H1 (cell line): ENCODE results near the gene SHROOM3. TPM values are rescaled to one million over a fixed set of nuclear protein-coding genes. Genes with fewer than 3 reads are reported as not detected.

ENCODE experiments used
- CTCF ChIA-PET: fragments of 300-600 bp; sonication (Branson Sonifier 250); formaldehyde crosslinking; loops from one replicate; lab custom pipeline; 2021; ENCODE audit not compliant: partially characterized antibody; lab: Charles Lee
- POLR2A ChIA-PET: fragments of 300-600 bp; sonication (Branson Sonifier 250); formaldehyde crosslinking; loops from one replicate; lab custom pipeline; 2021; ENCODE audit warnings: inconsistent platforms; ENCODE audit not compliant: partially characterized antibody; lab: Charles Lee
- DNase-seq, 2 experiments: peaks; one replicate each; pipeline versions ENCODE4 v3.0.0 to v3.0.0-alpha.2; 2010 to 2022; ENCODE audit warnings: low spot score in 2 of 2, low read depth in 1 of 2, mixed read lengths in 1 of 2
- FAIRE-seq: peaks from 2 replicates; lab custom pipeline; 2011; peaks lifted over from hg19 to GRCh38; lab: Jason Lieb, UNC
- H2AFZ ChIP-seq: 2 replicates; pipeline ENCODE4 v1.8.1; 2012; ENCODE audit warnings: low read length, inconsistent platforms
- H2AK5ac ChIP-seq: 2 replicates; pipeline ENCODE4 v1.6.1; 2013; ENCODE audit warnings: low read depth, low read length
- H2BK120ac ChIP-seq: replicated peaks from 2 replicates; pipeline ENCODE3; 2013; ENCODE audit warnings: low read depth, low read length, inconsistent platforms
- H2BK12ac ChIP-seq: 2 replicates; pipeline ENCODE4 v1.6.1; 2013; ENCODE audit warnings: low read depth, low read length
- H2BK15ac ChIP-seq: 2 replicates; pipeline ENCODE4 v1.6.1; 2013; ENCODE audit warnings: low read length
- H2BK20ac ChIP-seq: 2 replicates; pipeline ENCODE4 v1.6.1; 2013; ENCODE audit warnings: low read length
- H2BK5ac ChIP-seq: 2 replicates; pipeline ENCODE4 v1.6.1; 2013; ENCODE audit warnings: low read depth, low read length
- H3K14ac ChIP-seq: 2 replicates; pipeline ENCODE4 v1.6.1; 2013; ENCODE audit warnings: inconsistent platforms; ENCODE audit not compliant: insufficient read length
- H3K18ac ChIP-seq: 2 replicates; pipeline ENCODE4 v1.6.1; 2013; ENCODE audit warnings: low read length; ENCODE audit errors: extremely low read depth
- H3K23ac ChIP-seq: 2 replicates; pipeline ENCODE4 v1.6.1; 2013; ENCODE audit warnings: inconsistent platforms; ENCODE audit not compliant: insufficient read length
- H3K23me2 ChIP-seq: 2 replicates; pipeline ENCODE4 v1.6.1; 2013; ENCODE audit warnings: low read depth, low read length
- H3K27ac ChIP-seq: 2 replicates; pipeline ENCODE4 v1.6.1; 2011; ENCODE audit warnings: low read depth, low read length, inconsistent platforms
- H3K27me3 ChIP-seq, 4 experiments: replicated peaks in 1 of 4; 1 replicate in 1 of 4; 2 replicates in 3 of 4; pipeline versions ENCODE4 v1.6.1 to v1.8.1; 2011 to 2013; ENCODE audit warnings: low read length in 3 of 4, mild to moderate bottlenecking in 3 of 4, inconsistent platforms in 2 of 4, mixed read lengths in 2 of 4, moderate library complexity in 1 of 4; ENCODE audit not compliant: control insufficient read depth in 3 of 4, insufficient read depth in 3 of 4; ENCODE audit errors: extremely low read depth in 1 of 4
- H3K36me3 ChIP-seq, 4 experiments: 2 replicates each; pipeline versions ENCODE4 v1.6.1 to v1.8.1; 2011 to 2013; ENCODE audit warnings: mild to moderate bottlenecking in 4 of 4, low read length in 3 of 4, moderate library complexity in 2 of 4, control low read depth in 1 of 4, inconsistent platforms in 1 of 4; ENCODE audit not compliant: insufficient read depth in 4 of 4, control insufficient read depth in 2 of 4
- H3K4ac ChIP-seq: replicated peaks from 2 replicates; pipeline ENCODE3; 2013; ENCODE audit warnings: low read length, low read depth, mixed read lengths, inconsistent platforms; ENCODE audit not compliant: insufficient read length
- H3K4me1 ChIP-seq, 4 experiments: replicated peaks in 1 of 4; 1 replicate in 1 of 4; 2 replicates in 3 of 4; pipeline versions ENCODE4 v1.6.1 to v1.8.1; 2011 to 2013; ENCODE audit warnings: low read length in 3 of 4, inconsistent platforms in 2 of 4, mixed read lengths in 1 of 4; ENCODE audit not compliant: insufficient read depth in 4 of 4, control insufficient read depth in 3 of 4
- H3K4me2 ChIP-seq, 2 experiments: 2 replicates each; pipeline versions ENCODE4 v1.6.1 to v1.8.1; 2011 to 2013; ENCODE audit warnings: low read depth in 2 of 2, low read length in 2 of 2, control low read depth in 1 of 2, inconsistent platforms in 1 of 2, mild to moderate bottlenecking in 1 of 2; ENCODE audit not compliant: insufficient read depth in 1 of 2
- H3K4me3 ChIP-seq, 4 experiments: fragments of 200-600, 300-600 bp in 1 of 4; sonication (generic), shearing (Covaris generic), sonication (Bioruptor Twin) in 1 of 4; 2 replicates each; pipeline versions ENCODE4 v1.5.1 to v1.8.1; 2011 to 2016; ENCODE audit warnings: low read length in 4 of 4, low read depth in 3 of 4, control low read depth in 2 of 4, inconsistent platforms in 2 of 4, mild to moderate bottlenecking in 2 of 4, mixed read lengths in 1 of 4, moderate library complexity in 1 of 4; ENCODE audit not compliant: insufficient read depth in 2 of 4; ENCODE audit errors: extremely low read depth in 1 of 4
- H3K56ac ChIP-seq: replicated peaks from 2 replicates; pipeline ENCODE3; 2013; ENCODE audit warnings: low read depth, mild to moderate bottlenecking, mixed read lengths, low read length, inconsistent platforms; ENCODE audit not compliant: insufficient read length
- H3K79me1 ChIP-seq: 2 replicates; pipeline ENCODE4 v1.6.1; 2013; ENCODE audit warnings: low read depth, low read length, control low read depth
- H3K79me2 ChIP-seq, 2 experiments: 2 replicates each; pipeline versions ENCODE4 v1.6.1 to v1.8.1; 2012 to 2013; ENCODE audit warnings: low read length in 2 of 2, mild to moderate bottlenecking in 2 of 2, inconsistent platforms in 1 of 2; ENCODE audit not compliant: insufficient read depth in 2 of 2, control insufficient read depth in 1 of 2
- H3K9ac ChIP-seq, 4 experiments: replicated peaks in 1 of 4; 1 replicate in 1 of 4; 2 replicates in 3 of 4; pipeline versions ENCODE4 v1.6.1 to v1.8.1; 2011 to 2013; ENCODE audit warnings: low read depth in 3 of 4, low read length in 3 of 4, control low read depth in 2 of 4, mild to moderate bottlenecking in 2 of 4, moderate library complexity in 2 of 4, inconsistent platforms in 1 of 4; ENCODE audit errors: extremely low read depth in 1 of 4
- H3K9me3 ChIP-seq, 2 experiments: 2 replicates each; pipeline versions ENCODE4 v1.6.1 to v1.8.1; 2012 to 2013; ENCODE audit warnings: mild to moderate bottlenecking in 2 of 2, moderate library complexity in 2 of 2, control low read depth in 1 of 2, inconsistent platforms in 1 of 2, low read depth in 1 of 2, low read length in 1 of 2, mixed read lengths in 1 of 2; ENCODE audit not compliant: insufficient read depth in 2 of 2
- H4K20me1 ChIP-seq, 2 experiments: replicated peaks in 1 of 2; 2 replicates each; pipeline versions ENCODE3 to v1.8.1; 2011 to 2013; ENCODE audit warnings: inconsistent platforms in 2 of 2, low read length in 2 of 2, mild to moderate bottlenecking in 1 of 2; ENCODE audit not compliant: insufficient read depth in 2 of 2, control insufficient read depth in 1 of 2
- H4K5ac ChIP-seq: 2 replicates; pipeline ENCODE4 v1.6.1; 2013; ENCODE audit warnings: low read length, low read depth, mixed read lengths, inconsistent platforms; ENCODE audit not compliant: insufficient read length
- H4K8ac ChIP-seq: 2 replicates; pipeline ENCODE4 v1.8.0; 2013; ENCODE audit warnings: mild to moderate bottlenecking, moderate library complexity, low read length, inconsistent platforms; ENCODE audit not compliant: insufficient read depth; ENCODE audit errors: extremely low read depth
- H4K91ac ChIP-seq: replicated peaks from 2 replicates; pipeline ENCODE3; 2013; ENCODE audit warnings: low read length, mixed read lengths, inconsistent platforms; ENCODE audit not compliant: insufficient read length
- ASH2L ChIP-seq: fragments of 200-600, 300-600 bp; sonication (generic); IDR thresholded peaks from one replicate; pipeline ENCODE4 v1.7.1; 2017; ENCODE audit warnings: low read length
- JUND ChIP-seq: IDR thresholded peaks from 2 replicates; pipeline ENCODE4 v1.6.1; 2011; ENCODE audit warnings: mild to moderate bottlenecking, improper control_type of control experiment, low read length
- POLR2AphosphoS5 ChIP-seq: IDR thresholded peaks from 2 replicates; pipeline ENCODE4 v1.6.1; 2011; ENCODE audit warnings: low read depth, low read length
- SUZ12 ChIP-seq: fragments of 200-600 bp; sonication (generic); IDR thresholded peaks from 2 replicates; pipeline ENCODE4 v1.6.1; 2012; ENCODE audit warnings: mild to moderate bottlenecking, inconsistent platforms, low read length, moderate library complexity, mixed read lengths
- WGBS, 2 experiments: shearing (Covaris generic) in 1 of 2; methylation state at CpG; one replicate each; pipeline versions ENCODE4 v1.1.6 to v1.1.7; 2013 to 2015; ENCODE audit warnings: low lambda C conversion rate in 2 of 2, mixed read lengths in 2 of 2, inconsistent platforms in 1 of 2, low coverage in 1 of 2, missing lambda C conversion rate in 1 of 2; ENCODE audit not compliant: insufficient replicate concordance in 2 of 2, insufficient coverage in 1 of 2, insufficient read length in 1 of 2; ENCODE audit errors: extremely low coverage in 1 of 2, missing lambda C conversion rate in 1 of 2; 5-methylcytosine and 5-hydroxymethylcytosine counted together
- polyA plus RNA-seq, 7 experiments: library from polyadenylated mRNA; depleted of rRNA in 3 of 7; stranded (reverse) in 5 of 7; unstranded in 2 of 7; fragments of >200 nt in 5 of 7; fragments of 200-250 nt in 2 of 7; gene quantifications; 1 replicate in 5 of 7; 2 replicates in 1 of 7; 4 replicates in 1 of 7; pipeline versions ENCODE4 v1.2.1 to v1.2.3, GENCODE V29; 2011 to 2013; ENCODE audit warnings: missing spikeins in 2 of 7, mixed read lengths in 2 of 7
- total RNA-seq: library from RNA; stranded (reverse); fragmentation: NEBNext Ultra II Directional; extraction: Animal tissue kit (Norgen Biotek cat#: 25700); gene quantifications from 2 replicates; pipeline ENCODE4 v1.2.1, GENCODE V29; 2021
- TF ChIP-seq, protein P1 (sequence below): IDR thresholded peaks from 2 replicates; pipeline ENCODE4 v1.6.1; 2012; ENCODE audit warnings: low read length, inconsistent platforms

Gene SHROOM3
- total and polyA plus RNA-seq, 2 of the 8 experiments (the other 6 are each of a cell fraction or from before 2014, with no cell fraction given): 15.8 to 34.0 TPM

DNA sequence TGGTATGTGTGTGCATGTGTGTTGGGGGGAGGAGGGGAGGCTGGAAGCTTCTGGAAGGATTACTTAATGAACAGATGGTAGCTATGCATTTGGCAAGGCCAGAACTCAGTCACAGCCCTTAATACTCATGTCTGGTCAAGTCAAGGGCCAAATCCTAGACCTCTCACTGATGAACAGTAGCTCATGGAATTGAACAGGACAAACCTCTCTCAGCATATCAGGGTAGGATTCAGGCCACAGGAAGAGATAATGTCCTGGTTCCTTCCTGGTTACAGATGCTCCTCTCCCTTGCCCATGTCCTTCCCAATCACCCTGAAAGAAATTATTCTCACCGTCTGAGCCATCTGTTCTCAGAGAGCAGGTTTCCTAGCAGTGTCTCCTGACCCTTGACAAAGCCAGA lies 297.2 kb downstream of the SHROOM3 start:
- Histone ChIP-seq H3K27ac (no peak overlapping the region), H3K27me3 (no peaks in the 10 kb centered on the region), H3K14ac (no peak overlapping the region), H2BK120ac (no peak overlapping the region), H4K91ac (no peak overlapping the region), H3K18ac (no peak overlapping the region; the same call in 1 of the 2 replicates), H3K4ac (no peak overlapping the region), H2AFZ (no peak overlapping the region), H4K20me1 (peaks cover 0 to 4% of the 10 kb centered on the region in 2 experiments), H4K5ac (no peak overlapping the region), H3K79me2 (peaks cover 0 to 9% of the 10 kb centered on the region in 2 experiments; a peak in 1 of 4 replicates), H3K4me3 (no peak overlapping the region), H3K9ac (no peak overlapping the region), H2BK5ac (no peak overlapping the region; the same call in 1 of the 2 replicates), H3K9me3 (no peaks in the 10 kb centered on the region), H3K23ac (no peak overlapping the region), H3K4me1 (peaks cover 5 to 24% (median 16%) of the 10 kb centered on the region in 4 experiments), H3K56ac (no peak overlapping the region), H3K79me1 (no peaks in the 10 kb centered on the region), H3K36me3 (no peaks in the 10 kb centered on the region; a peak in 1 of 8 replicates), H2AK5ac (no peak overlapping the region), H4K8ac (no peak overlapping the region), H2BK20ac (no peak overlapping the region), H2BK15ac (0 out of 2 replicates have a peak overlapping the region, but pooled peaks have one; percentile 1), H3K4me2 (no peak overlapping the region), H3K23me2 (no peaks in the 10 kb centered on the region), H2BK12ac (no peak overlapping the region)
- no peak for TF ChIP-seq JUND
- TF ChIP-seq POLR2AphosphoS5: no peak
- TF ChIP-seq ASH2L: no peak
- no peak for TF ChIP-seq SUZ12
- TF ChIP-seq, protein P1, sequence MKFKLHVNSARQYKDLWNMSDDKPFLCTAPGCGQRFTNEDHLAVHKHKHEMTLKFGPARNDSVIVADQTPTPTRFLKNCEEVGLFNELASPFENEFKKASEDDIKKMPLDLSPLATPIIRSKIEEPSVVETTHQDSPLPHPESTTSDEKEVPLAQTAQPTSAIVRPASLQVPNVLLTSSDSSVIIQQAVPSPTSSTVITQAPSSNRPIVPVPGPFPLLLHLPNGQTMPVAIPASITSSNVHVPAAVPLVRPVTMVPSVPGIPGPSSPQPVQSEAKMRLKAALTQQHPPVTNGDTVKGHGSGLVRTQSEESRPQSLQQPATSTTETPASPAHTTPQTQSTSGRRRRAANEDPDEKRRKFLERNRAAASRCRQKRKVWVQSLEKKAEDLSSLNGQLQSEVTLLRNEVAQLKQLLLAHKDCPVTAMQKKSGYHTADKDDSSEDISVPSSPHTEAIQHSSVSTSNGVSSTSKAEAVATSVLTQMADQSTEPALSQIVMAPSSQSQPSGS: no peak
- WGBS, 2 experiments: 75% methylated on average over 1 of the region's 1 CpG; no CpG with 5 or more reads in 1 of the 2 experiments
- no peak for DNase-seq
- no peak for FAIRE-seq
- POLR2A ChIA-PET: interaction anchor here (0.8 to 1.5 kb wide), 3 partner anchors 12 to 147 kb away, joined by 3 to 7 read pairs (median 3); no protein-coding TSS in a partner anchor
- CTCF ChIA-PET: interaction anchor here (0.8 to 3.0 kb wide), 19 partner anchors 9 to 301 kb away, joined by 3 to 13 read pairs (median 3); partner anchors contain the start of gene SHROOM3
